GM23338 (cell line): ENCODE results near the gene PDE6A. TPM values are rescaled to one million over a fixed set of nuclear protein-coding genes. Genes with fewer than 3 reads are reported as not detected.

ENCODE experiments used
- ATAC-seq: fragments of 200-7000 bp; cut with Tn5 transposase; 3 replicates; pipeline ENCODE4 v1.9.1; 2020
- DNase-seq: peaks from one replicate; pipeline ENCODE4 v3.0.0-alpha.2; 2015; ENCODE audit warnings: low spot score
- H2AFZ ChIP-seq: fragments of 200-600 bp; sonication (generic); 2 replicates; pipeline ENCODE4 v1.8.0; 2016; ENCODE audit warnings: antibody characterized with exemption, mild to moderate bottlenecking, moderate library complexity
- H3F3A ChIP-seq: fragments of 200-600 bp; sonication (generic); replicated peaks from 2 replicates; pipeline ENCODE4 v1.8.0; 2017; ENCODE audit warnings: antibody characterized with exemption, mixed run types, low read depth
- H3K27ac ChIP-seq: fragments of 200-600 bp; sonication (generic); 2 replicates; pipeline ENCODE4 v1.6.1; 2016; ENCODE audit warnings: low read depth
- H3K27me3 ChIP-seq: fragments of 200-600 bp; sonication (generic); 2 replicates; pipeline ENCODE4 v1.8.0; 2016; ENCODE audit warnings: mild to moderate bottlenecking, mixed run types, moderate library complexity; ENCODE audit not compliant: insufficient read depth
- H3K36me3 ChIP-seq: fragments of 200-600 bp; sonication (generic); 2 replicates; pipeline ENCODE4 v1.8.0; 2016; ENCODE audit warnings: mild to moderate bottlenecking; ENCODE audit not compliant: insufficient read depth
- H3K4me1 ChIP-seq: fragments of 200-600 bp; sonication (generic); 2 replicates; pipeline ENCODE4 v1.8.0; 2016; ENCODE audit warnings: mild to moderate bottlenecking, moderate library complexity; ENCODE audit not compliant: insufficient read depth
- H3K4me2 ChIP-seq: fragments of 200-600 bp; sonication (generic); 2 replicates; pipeline ENCODE4 v1.7.1; 2017; ENCODE audit warnings: mixed run types
- H3K4me3 ChIP-seq: fragments of 200-600 bp; sonication (generic); 2 replicates; pipeline ENCODE4 v1.6.1; 2016; ENCODE audit warnings: mixed run types
- H3K79me2 ChIP-seq: fragments of 200-600 bp; sonication (generic); replicated peaks from 2 replicates; pipeline ENCODE4 v1.8.0; 2017; ENCODE audit warnings: mild to moderate bottlenecking; ENCODE audit not compliant: insufficient read depth
- H3K9me2 ChIP-seq: fragments of 200-600 bp; sonication (generic); 2 replicates; pipeline ENCODE4 v1.8.0; 2017; ENCODE audit not compliant: insufficient read depth
- H4K20me1 ChIP-seq: fragments of 200-600 bp; sonication (generic); replicated peaks from 2 replicates; pipeline ENCODE4 v1.8.0; 2017; ENCODE audit warnings: mild to moderate bottlenecking; ENCODE audit not compliant: insufficient read depth
- H3K27ac Mint-ChIP-seq: 2 replicates; pipeline ENCODE4 v1.8.0; 2020; ENCODE audit warnings: inconsistent platforms, mild to moderate bottlenecking, moderate library complexity, mixed read lengths
- H3K27me3 Mint-ChIP-seq: 3 replicates; pipeline ENCODE4 v1.8.0; 2022; ENCODE audit warnings: low read depth, mild to moderate bottlenecking, moderate library complexity, mixed read lengths, inconsistent platforms; ENCODE audit not compliant: insufficient read depth, poor library complexity
- H3K36me3 Mint-ChIP-seq: 3 replicates; pipeline ENCODE4 v1.8.0; 2021; ENCODE audit warnings: low read depth, mild to moderate bottlenecking, inconsistent platforms, moderate library complexity, mixed read lengths
- H3K4me1 Mint-ChIP-seq: 3 replicates; pipeline ENCODE4 v1.8.0; 2020; ENCODE audit warnings: mild to moderate bottlenecking, inconsistent platforms, mixed read lengths
- H3K4me3 Mint-ChIP-seq: 3 replicates; pipeline ENCODE4 v1.8.0; 2021; ENCODE audit warnings: moderate library complexity, mild to moderate bottlenecking, inconsistent platforms, mixed read lengths
- H3K9me3 Mint-ChIP-seq: 3 replicates; pipeline ENCODE4 v1.8.0; 2020; ENCODE audit warnings: moderate library complexity, mild to moderate bottlenecking, inconsistent platforms, mixed read lengths
- EZH2phosphoT487 ChIP-seq: fragments of 200-600 bp; sonication (generic); IDR thresholded peaks from one replicate; pipeline ENCODE4 v1.8.1; 2018; ENCODE audit warnings: antibody characterized with exemption; ENCODE audit not compliant: unreplicated experiment
- JUNB ChIP-seq: IDR thresholded peaks from one replicate; pipeline ENCODE4 v1.6.1; 2016; ENCODE audit warnings: antibody characterized with exemption; ENCODE audit not compliant: unreplicated experiment
- STAT1 ChIP-seq: IDR thresholded peaks from one replicate; pipeline ENCODE4 v1.6.1; 2016; ENCODE audit warnings: antibody characterized with exemption; ENCODE audit not compliant: unreplicated experiment
- ZNF114 ChIP-seq: fragments of 250-450 bp; sonication (Bioruptor Pico); IDR thresholded peaks from 2 replicates; pipeline ENCODE4 v1.5.0; 2020; ENCODE audit warnings: mild to moderate bottlenecking, moderate library complexity
- ZNF331 ChIP-seq: fragments of 250-450 bp; sonication (Bioruptor Pico); IDR thresholded peaks from 2 replicates; pipeline ENCODE4 v1.5.0; 2020; ENCODE audit warnings: low read depth, mild to moderate bottlenecking, moderate library complexity
- polyA plus RNA-seq: library from polyadenylated mRNA; unstranded; fragments of >200 nt; fragmentation: Nextera tagmentation; extraction: Ambion mirVana; gene quantifications from 2 replicates; pipeline ENCODE4 v1.2.1, GENCODE V29; 2016
- total RNA-seq: library from RNA; depleted of rRNA; stranded (reverse); fragments of >200 nt; shearing (Covaris generic); gene quantifications from 2 replicates; pipeline ENCODE4 v1.2.3, GENCODE V29; 2014
- TF ChIP-seq, protein P1 (sequence below), 2 experiments: fragments of 200-600 bp in 1 of 2; sonication (generic) in 1 of 2; conservative IDR thresholded peaks; 2 replicates each; pipeline versions ENCODE4 v1.5.1 to v1.6.1; 2016 to 2017; ENCODE audit warnings: antibody characterized with exemption in 2 of 2, low read depth in 2 of 2, mild to moderate bottlenecking in 2 of 2, moderate library complexity in 1 of 2
- TF ChIP-seq, protein P2 (sequence below): IDR thresholded peaks from 2 replicates; pipeline ENCODE4 v1.6.1; 2016; ENCODE audit warnings: antibody characterized with exemption
- TF ChIP-seq, protein P3 (sequence below): fragments of 250-450 bp; sonication (Bioruptor Pico); IDR thresholded peaks from 2 replicates; pipeline ENCODE4 v1.5.0; 2020; ENCODE audit warnings: mild to moderate bottlenecking, moderate library complexity

Gene PDE6A
- total and polyA plus RNA-seq, 2 experiments from 2014 or later: 0.08 TPM; not detected in 1

DNA sequence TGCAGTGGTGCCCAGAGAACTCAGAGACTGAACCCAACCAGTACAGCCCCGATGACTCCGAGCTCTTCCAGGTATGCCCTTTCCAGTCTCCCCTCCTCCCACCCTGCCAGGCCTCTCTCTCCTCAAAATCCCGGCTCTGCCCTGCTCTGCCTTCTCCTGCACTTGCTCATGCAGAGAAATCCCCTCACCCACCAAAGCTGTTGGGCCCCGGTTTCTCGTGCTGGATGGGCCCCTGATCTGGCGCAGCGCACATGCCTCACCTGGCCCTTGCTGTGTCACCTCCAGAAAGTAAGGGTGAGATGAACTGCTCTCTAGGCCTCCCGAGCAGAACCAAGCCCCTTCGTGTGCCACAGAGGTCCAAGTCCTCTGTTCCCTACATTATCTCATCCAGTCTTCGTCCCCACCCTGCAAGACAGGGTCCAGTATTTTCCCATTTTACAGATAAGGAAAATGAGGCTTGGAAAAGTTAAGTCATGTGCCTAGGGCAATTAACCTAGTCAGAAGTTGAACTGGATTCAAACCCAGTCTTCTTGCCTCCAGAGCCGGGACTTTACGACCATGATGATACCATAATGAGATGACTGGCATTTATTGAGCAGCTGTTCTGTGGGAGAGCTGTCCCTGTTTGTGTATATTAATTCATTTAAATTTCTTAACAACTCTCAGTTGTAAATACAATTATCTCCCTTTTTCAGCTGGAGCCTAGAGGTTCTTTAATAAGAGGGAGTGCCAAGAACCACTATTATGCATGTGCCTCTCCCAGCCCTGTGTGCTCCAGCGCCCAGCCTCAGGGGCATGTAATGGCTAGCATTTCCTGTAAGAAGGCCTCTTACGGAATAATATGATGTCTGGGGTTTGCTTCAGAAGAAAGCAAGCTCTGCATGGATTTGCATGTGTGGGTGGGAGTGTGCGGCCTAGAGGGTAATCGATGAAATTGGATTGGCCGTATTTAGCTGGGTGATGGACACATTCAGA is 123.8 kb downstream of the PDE6A start:
- no peaks in the 10 kb centered on the region for H3F3A ChIP-seq
- H3K79me2 ChIP-seq: no peaks in the 10 kb centered on the region; the same call in none of the 2 replicates
- Mint-ChIP-seq H3K4me3 (no peak overlapping the region), H3K27ac (peak overlapping the region; percentile 77), H3K36me3 (peaks cover 3% of the 10 kb centered on the region; the same call in 1 of the 3 replicates), H3K27me3 (peaks cover 5% of the 10 kb centered on the region), H3K9me3 (no peaks in the 10 kb centered on the region; the same call in 2 of the 3 replicates), H3K4me1 (peaks cover 22% of the 10 kb centered on the region)
- H3K4me1 ChIP-seq: peaks cover 8% of the 10 kb centered on the region
- TF ChIP-seq ZNF331 (CRISPR knock-in tag) (no peak), JUNB (no peak), STAT1 (no peak), EZH2phosphoT487 (no peak), ZNF114 (CRISPR knock-in tag) (no peak)
- TF ChIP-seq, protein P1, sequence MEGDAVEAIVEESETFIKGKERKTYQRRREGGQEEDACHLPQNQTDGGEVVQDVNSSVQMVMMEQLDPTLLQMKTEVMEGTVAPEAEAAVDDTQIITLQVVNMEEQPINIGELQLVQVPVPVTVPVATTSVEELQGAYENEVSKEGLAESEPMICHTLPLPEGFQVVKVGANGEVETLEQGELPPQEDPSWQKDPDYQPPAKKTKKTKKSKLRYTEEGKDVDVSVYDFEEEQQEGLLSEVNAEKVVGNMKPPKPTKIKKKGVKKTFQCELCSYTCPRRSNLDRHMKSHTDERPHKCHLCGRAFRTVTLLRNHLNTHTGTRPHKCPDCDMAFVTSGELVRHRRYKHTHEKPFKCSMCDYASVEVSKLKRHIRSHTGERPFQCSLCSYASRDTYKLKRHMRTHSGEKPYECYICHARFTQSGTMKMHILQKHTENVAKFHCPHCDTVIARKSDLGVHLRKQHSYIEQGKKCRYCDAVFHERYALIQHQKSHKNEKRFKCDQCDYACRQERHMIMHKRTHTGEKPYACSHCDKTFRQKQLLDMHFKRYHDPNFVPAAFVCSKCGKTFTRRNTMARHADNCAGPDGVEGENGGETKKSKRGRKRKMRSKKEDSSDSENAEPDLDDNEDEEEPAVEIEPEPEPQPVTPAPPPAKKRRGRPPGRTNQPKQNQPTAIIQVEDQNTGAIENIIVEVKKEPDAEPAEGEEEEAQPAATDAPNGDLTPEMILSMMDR (conservative IDR thresholded peaks at IDR 0.05; ENCODE audit: low read depth in 2 of 2): no peak
- TF ChIP-seq, protein P2, sequence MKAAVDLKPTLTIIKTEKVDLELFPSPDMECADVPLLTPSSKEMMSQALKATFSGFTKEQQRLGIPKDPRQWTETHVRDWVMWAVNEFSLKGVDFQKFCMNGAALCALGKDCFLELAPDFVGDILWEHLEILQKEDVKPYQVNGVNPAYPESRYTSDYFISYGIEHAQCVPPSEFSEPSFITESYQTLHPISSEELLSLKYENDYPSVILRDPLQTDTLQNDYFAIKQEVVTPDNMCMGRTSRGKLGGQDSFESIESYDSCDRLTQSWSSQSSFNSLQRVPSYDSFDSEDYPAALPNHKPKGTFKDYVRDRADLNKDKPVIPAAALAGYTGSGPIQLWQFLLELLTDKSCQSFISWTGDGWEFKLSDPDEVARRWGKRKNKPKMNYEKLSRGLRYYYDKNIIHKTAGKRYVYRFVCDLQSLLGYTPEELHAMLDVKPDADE: no peak
- TF ChIP-seq, protein P3, sequence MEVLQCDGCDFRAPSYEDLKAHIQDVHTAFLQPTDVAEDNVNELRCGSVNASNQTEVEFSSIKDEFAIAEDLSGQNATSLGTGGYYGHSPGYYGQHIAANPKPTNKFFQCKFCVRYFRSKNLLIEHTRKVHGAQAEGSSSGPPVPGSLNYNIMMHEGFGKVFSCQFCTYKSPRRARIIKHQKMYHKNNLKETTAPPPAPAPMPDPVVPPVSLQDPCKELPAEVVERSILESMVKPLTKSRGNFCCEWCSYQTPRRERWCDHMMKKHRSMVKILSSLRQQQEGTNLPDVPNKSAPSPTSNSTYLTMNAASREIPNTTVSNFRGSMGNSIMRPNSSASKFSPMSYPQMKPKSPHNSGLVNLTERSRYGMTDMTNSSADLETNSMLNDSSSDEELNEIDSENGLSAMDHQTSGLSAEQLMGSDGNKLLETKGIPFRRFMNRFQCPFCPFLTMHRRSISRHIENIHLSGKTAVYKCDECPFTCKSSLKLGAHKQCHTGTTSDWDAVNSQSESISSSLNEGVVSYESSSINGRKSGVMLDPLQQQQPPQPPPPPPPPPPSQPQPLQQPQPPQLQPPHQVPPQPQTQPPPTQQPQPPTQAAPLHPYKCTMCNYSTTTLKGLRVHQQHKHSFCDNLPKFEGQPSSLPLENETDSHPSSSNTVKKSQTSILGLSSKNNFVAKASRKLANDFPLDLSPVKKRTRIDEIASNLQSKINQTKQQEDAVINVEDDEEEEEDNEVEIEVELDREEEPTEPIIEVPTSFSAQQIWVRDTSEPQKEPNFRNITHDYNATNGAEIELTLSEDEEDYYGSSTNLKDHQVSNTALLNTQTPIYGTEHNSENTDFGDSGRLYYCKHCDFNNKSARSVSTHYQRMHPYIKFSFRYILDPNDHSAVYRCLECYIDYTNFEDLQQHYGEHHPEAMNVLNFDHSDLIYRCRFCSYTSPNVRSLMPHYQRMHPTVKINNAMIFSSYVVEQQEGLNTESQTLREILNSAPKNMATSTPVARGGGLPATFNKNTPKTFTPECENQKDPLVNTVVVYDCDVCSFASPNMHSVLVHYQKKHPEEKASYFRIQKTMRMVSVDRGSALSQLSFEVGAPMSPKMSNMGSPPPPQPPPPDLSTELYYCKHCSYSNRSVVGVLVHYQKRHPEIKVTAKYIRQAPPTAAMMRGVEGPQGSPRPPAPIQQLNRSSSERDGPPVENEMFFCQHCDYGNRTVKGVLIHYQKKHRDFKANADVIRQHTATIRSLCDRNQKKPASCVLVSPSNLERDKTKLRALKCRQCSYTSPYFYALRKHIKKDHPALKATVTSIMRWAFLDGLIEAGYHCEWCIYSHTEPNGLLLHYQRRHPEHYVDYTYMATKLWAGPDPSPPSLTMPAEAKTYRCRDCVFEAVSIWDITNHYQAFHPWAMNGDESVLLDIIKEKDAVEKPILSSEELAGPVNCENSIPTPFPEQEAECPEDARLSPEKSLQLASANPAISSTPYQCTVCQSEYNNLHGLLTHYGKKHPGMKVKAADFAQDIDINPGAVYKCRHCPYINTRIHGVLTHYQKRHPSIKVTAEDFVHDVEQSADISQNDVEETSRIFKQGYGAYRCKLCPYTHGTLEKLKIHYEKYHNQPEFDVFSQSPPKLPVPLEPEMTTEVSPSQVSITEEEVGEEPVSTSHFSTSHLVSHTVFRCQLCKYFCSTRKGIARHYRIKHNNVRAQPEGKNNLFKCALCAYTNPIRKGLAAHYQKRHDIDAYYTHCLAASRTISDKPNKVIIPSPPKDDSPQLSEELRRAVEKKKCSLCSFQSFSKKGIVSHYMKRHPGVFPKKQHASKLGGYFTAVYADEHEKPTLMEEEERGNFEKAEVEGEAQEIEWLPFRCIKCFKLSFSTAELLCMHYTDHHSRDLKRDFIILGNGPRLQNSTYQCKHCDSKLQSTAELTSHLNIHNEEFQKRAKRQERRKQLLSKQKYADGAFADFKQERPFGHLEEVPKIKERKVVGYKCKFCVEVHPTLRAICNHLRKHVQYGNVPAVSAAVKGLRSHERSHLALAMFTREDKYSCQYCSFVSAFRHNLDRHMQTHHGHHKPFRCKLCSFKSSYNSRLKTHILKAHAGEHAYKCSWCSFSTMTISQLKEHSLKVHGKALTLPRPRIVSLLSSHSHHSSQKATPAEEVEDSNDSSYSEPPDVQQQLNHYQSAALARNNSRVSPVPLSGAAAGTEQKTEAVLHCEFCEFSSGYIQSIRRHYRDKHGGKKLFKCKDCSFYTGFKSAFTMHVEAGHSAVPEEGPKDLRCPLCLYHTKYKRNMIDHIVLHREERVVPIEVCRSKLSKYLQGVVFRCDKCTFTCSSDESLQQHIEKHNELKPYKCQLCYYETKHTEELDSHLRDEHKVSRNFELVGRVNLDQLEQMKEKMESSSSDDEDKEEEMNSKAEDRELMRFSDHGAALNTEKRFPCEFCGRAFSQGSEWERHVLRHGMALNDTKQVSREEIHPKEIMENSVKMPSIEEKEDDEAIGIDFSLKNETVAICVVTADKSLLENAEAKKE (CRISPR knock-in tag): no peak
- no peak overlapping the region for H3K4me3 ChIP-seq
- H2AFZ ChIP-seq: no peak overlapping the region
- no peaks in the 10 kb centered on the region for H3K27me3 ChIP-seq
- H4K20me1 ChIP-seq: peaks cover 5% of the 10 kb centered on the region; the same call in 1 of the 2 replicates
- no peak overlapping the region for H3K4me2 ChIP-seq
- no peaks in the 10 kb centered on the region for H3K9me2 ChIP-seq
- no peak overlapping the region for H3K27ac ChIP-seq
- 0 out of 2 replicates have a peak, but pooled peaks cover 3% of the 10 kb centered on the region for H3K36me3 ChIP-seq
- DNase-seq (no peak), ATAC-seq (no peak)
